ENCODE results near the gene TMEM18.

DNA sequence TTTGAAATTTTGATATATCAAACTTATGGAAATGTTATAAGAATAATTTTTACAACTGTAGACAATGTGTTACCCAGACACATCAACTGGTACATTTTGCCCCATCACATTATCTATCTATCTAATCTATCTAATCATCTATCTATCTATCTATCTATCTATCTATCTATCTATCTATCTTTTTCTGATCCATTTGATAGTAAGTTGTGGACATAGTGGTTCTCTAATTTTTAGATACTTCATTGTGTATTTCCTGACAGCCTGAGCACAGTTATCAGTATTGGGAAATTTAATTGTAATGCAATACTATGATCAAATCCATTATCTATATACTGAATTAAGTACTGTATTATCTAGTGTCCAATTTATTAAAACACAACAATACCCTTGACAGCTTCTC is 42.0 kb upstream of the TMEM18 start:
- TF ChIP-seq, protein P1, sequence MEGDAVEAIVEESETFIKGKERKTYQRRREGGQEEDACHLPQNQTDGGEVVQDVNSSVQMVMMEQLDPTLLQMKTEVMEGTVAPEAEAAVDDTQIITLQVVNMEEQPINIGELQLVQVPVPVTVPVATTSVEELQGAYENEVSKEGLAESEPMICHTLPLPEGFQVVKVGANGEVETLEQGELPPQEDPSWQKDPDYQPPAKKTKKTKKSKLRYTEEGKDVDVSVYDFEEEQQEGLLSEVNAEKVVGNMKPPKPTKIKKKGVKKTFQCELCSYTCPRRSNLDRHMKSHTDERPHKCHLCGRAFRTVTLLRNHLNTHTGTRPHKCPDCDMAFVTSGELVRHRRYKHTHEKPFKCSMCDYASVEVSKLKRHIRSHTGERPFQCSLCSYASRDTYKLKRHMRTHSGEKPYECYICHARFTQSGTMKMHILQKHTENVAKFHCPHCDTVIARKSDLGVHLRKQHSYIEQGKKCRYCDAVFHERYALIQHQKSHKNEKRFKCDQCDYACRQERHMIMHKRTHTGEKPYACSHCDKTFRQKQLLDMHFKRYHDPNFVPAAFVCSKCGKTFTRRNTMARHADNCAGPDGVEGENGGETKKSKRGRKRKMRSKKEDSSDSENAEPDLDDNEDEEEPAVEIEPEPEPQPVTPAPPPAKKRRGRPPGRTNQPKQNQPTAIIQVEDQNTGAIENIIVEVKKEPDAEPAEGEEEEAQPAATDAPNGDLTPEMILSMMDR (conservative IDR thresholded peaks at IDR 0.05 in 1 of 2, IDR thresholded peaks at IDR 0.05 in 1 of 2; ENCODE audit: low read depth in 1 of 2, low read length in 2 of 2) = no peak
- no peak for TF ChIP-seq EZH2 (IDR thresholded peaks at IDR 0.05; ENCODE audit: low read length, missing control alignments)

Data from fibroblast of lung (primary cell).